ENCODE data around the gene DUOXA2. TPM values are rescaled to one million over a fixed set of nuclear protein-coding genes. Genes with fewer than 3 reads are reported as not detected.

The DUOXA2 gene
- total RNA-seq, 4 donors from 2014 or later = 0.68 to 10.0 TPM; not detected in 2

DNA sequence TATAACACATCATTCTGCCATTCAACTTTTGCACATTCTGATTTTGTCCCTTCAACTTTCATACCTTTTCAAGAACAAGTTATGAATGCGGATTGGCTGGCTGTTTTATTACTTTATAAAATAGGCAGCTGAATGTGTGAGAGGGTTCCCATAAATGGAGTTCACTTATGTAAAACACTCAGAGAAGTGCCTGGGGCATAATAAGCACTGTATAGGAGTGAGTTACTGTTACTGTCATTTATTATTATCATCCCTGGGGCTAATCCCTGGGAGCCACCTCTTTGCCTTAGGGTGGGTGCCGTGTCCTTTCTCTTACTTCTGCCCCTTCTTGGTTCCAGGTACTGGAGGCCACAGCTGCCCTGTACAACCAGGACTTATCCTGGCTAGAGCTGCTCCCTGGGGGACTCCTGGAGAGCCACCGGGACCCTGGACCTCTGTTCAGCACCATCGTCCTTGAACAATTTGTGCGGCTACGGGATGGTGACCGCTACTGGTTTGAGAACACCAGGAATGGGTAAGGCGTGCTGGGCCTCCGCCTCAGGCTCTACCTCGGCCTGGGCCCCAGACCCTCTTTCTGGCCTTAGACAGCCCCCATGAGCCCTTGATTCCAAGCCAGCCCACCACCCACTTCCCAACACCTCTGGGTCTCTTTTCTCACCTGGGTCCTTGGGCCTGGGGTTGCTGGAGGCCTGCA lies 26.6 kb downstream of the DUOXA2 start:
- 93 to 95% methylated on average over 6 to 10 of the region's 10 CpGs for WGBS, 2 donors (ENCODE audit: low coverage in 1 of 2)
- Histone ChIP-seq H3K4me1 (peaks cover 0 to 7% (median 0%) of the 10 kb centered on the region in 4 donors), H3K4me3 (no peak overlapping the region), H3K27me3 (peaks cover 19% of the 10 kb centered on the region), H3K36me3 (no peaks in the 10 kb centered on the region), H3K27ac (no peak overlapping the region), H3K9me3 (no peaks in the 10 kb centered on the region)
- in situ Hi-C loops (cut with MboI; ENCODE audit: low pct_ligation_motif_present in 1 of 4, low pct_unique_long_range_greater_than_20kb in 1 of 4, low sequenced_read_pairs in 3 of 4) (no loop called here), intact Hi-C loops (cut with DNase I; ENCODE audit: low total_unique reads) (no loop called here)
- no peak for DNase-seq
- TF ChIP-seq POLR2A (IDR thresholded peaks at IDR 0.05) = no peak
- no peak for TF ChIP-seq EP300 (IDR thresholded peaks at IDR 0.05; ENCODE audit: low read depth)
- TF ChIP-seq, protein P1, sequence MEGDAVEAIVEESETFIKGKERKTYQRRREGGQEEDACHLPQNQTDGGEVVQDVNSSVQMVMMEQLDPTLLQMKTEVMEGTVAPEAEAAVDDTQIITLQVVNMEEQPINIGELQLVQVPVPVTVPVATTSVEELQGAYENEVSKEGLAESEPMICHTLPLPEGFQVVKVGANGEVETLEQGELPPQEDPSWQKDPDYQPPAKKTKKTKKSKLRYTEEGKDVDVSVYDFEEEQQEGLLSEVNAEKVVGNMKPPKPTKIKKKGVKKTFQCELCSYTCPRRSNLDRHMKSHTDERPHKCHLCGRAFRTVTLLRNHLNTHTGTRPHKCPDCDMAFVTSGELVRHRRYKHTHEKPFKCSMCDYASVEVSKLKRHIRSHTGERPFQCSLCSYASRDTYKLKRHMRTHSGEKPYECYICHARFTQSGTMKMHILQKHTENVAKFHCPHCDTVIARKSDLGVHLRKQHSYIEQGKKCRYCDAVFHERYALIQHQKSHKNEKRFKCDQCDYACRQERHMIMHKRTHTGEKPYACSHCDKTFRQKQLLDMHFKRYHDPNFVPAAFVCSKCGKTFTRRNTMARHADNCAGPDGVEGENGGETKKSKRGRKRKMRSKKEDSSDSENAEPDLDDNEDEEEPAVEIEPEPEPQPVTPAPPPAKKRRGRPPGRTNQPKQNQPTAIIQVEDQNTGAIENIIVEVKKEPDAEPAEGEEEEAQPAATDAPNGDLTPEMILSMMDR (IDR thresholded peaks at IDR 0.05) = no peak
- no peak for TF ChIP-seq POLR2AphosphoS5 (IDR thresholded peaks at IDR 0.05)

GRCh38 chr15:45141386-45141785 lies 27.3 kb downstream of the DUOXA2 start:
- no peak overlapping the region for H3K4me3 ChIP-seq
- peaks cover 13% of the 10 kb centered on the region for H3K27me3 ChIP-seq
- TF ChIP-seq EP300 (IDR thresholded peaks at IDR 0.05; ENCODE audit: low read depth) = no peak
- TF ChIP-seq, protein P1 (IDR thresholded peaks at IDR 0.05) = no peak
- TF ChIP-seq POLR2AphosphoS5 (IDR thresholded peaks at IDR 0.05) = no peak
- no peak for TF ChIP-seq POLR2A (IDR thresholded peaks at IDR 0.05)
- intact Hi-C loops (cut with DNase I; ENCODE audit: low total_unique reads) (no loop called here), in situ Hi-C loops (cut with MboI; ENCODE audit: low pct_ligation_motif_present in 1 of 4, low pct_unique_long_range_greater_than_20kb in 1 of 4, low sequenced_read_pairs in 3 of 4) (no loop called here)
- no peaks in the 10 kb centered on the region for H3K9me3 ChIP-seq
- peaks cover 0 to 1% (median 0%) of the 10 kb centered on the region in 4 donors for H3K4me1 ChIP-seq
- H3K27ac ChIP-seq = no peak overlapping the region
- no peak for DNase-seq
- 80 to 100% methylated on average over 3 to 5 of the region's 5 CpGs for WGBS, 2 donors (ENCODE audit: low coverage in 1 of 2)
- no peaks in the 10 kb centered on the region for H3K36me3 ChIP-seq

GRCh38 chr15:45143056-45143455 lies 28.9 kb downstream of the DUOXA2 start:
- WGBS, 2 donors (ENCODE audit: low coverage in 1 of 2) = 87% methylated on average over 7 of the region's 7 CpGs; no CpG with 5 or more reads in 1 of the 2 donors
- in situ Hi-C loops (cut with MboI; ENCODE audit: low pct_ligation_motif_present in 1 of 4, low pct_unique_long_range_greater_than_20kb in 1 of 4, low sequenced_read_pairs in 3 of 4) = no loop called here
- no peak overlapping the region for H3K27ac ChIP-seq

DNA sequence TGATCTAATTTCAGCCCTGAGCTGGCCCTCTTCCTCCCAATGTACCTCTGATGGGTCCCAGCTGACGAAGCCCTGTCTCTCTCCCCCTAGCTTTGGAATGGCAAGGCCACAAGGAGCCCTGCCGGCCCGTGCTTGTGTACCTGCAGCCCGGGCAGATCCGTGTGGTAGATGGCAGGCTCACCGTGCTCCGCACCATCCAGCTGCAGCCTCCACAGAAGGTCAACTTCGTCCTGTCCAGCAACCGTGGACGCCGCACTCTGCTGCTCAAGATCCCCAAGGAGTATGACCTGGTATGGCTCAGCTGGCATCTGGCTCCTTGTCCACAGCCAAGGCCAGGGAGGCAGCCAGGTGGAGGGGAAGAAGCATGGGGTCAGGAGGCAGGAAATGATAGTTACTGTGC lies 29.8 kb downstream of the DUOXA2 start:
- H3K4me1 ChIP-seq = no peaks in the 10 kb centered on the region
- WGBS, 2 donors (ENCODE audit: low coverage in 1 of 2) = 92% methylated on average over 10 of the region's 11 CpGs; no CpG with 5 or more reads in 1 of the 2 donors
- no peak for DNase-seq
- no peaks in the 10 kb centered on the region for H3K36me3 ChIP-seq
- no peak overlapping the region for H3K27ac ChIP-seq
- TF ChIP-seq EP300 (IDR thresholded peaks at IDR 0.05; ENCODE audit: low read depth) (no peak), POLR2AphosphoS5 (IDR thresholded peaks at IDR 0.05) (no peak), POLR2A (IDR thresholded peaks at IDR 0.05) (no peak)
- TF ChIP-seq, protein P1 (IDR thresholded peaks at IDR 0.05) = no peak
- intact Hi-C loops (cut with DNase I; ENCODE audit: low total_unique reads) (no loop called here), in situ Hi-C loops (cut with MboI; ENCODE audit: low pct_ligation_motif_present in 1 of 4, low pct_unique_long_range_greater_than_20kb in 1 of 4, low sequenced_read_pairs in 3 of 4) (no loop called here)
- H3K4me3 ChIP-seq = no peak overlapping the region
- H3K9me3 ChIP-seq = no peaks in the 10 kb centered on the region
- H3K27me3 ChIP-seq = no peaks in the 10 kb centered on the region

More at GRCh38 chr15:45143056-45143455, 28.9 kb downstream of the DUOXA2 start:
- no peak for DNase-seq
- intact Hi-C loops (cut with DNase I; ENCODE audit: low total_unique reads) = no loop called here
- Histone ChIP-seq H3K27me3 (peaks cover 4% of the 10 kb centered on the region), H3K4me1 (no peaks in the 10 kb centered on the region), H3K9me3 (no peaks in the 10 kb centered on the region), H3K36me3 (no peaks in the 10 kb centered on the region), H3K4me3 (no peak overlapping the region)
- no peak for TF ChIP-seq POLR2AphosphoS5 (IDR thresholded peaks at IDR 0.05)
- TF ChIP-seq POLR2A (IDR thresholded peaks at IDR 0.05) = no peak
- no peak for TF ChIP-seq EP300 (IDR thresholded peaks at IDR 0.05; ENCODE audit: low read depth)
- TF ChIP-seq, protein P1 (IDR thresholded peaks at IDR 0.05) = no peak
